ENCODE results near the gene REC114.

Gene REC114

DNA sequence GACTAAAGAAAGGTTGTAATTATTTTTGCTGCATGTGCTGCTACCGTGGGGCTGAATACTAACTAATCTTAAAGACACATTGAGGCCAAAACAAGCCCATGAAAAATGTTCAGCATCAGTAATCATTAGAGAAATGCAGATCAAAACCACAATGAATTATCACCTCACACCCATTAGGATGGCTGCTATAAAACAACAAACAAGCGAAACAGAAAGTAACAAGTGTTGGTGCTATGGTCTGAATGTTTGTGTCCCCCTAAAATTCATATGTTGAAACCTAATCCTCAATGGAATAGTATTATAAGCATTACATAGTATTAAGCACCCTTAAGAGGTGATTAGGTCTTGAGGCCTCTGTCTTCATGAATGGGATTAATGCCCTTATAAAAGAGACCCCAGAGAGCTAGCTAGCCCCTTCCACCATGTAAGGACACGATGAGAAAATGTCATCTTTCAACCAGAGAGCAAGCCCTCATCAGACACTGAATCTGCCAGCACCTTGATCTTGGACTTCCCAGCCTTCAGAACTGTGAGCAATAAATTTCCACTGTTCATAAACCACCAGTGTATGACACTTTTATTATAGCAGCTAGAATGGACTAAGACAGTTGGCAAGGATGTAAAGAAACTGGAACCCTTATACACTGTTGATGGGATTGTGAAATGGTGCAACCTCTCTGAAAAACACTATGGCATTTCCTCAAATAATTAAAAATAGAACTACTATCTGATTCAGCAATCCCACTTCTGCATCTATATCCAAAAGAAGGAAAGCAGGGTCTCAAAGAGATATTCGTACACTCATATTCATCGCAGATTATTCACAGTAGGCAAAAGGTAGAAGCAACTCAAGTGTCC is 76.1 kb downstream of the REC114 start:
- TF ChIP-seq, protein P1, sequence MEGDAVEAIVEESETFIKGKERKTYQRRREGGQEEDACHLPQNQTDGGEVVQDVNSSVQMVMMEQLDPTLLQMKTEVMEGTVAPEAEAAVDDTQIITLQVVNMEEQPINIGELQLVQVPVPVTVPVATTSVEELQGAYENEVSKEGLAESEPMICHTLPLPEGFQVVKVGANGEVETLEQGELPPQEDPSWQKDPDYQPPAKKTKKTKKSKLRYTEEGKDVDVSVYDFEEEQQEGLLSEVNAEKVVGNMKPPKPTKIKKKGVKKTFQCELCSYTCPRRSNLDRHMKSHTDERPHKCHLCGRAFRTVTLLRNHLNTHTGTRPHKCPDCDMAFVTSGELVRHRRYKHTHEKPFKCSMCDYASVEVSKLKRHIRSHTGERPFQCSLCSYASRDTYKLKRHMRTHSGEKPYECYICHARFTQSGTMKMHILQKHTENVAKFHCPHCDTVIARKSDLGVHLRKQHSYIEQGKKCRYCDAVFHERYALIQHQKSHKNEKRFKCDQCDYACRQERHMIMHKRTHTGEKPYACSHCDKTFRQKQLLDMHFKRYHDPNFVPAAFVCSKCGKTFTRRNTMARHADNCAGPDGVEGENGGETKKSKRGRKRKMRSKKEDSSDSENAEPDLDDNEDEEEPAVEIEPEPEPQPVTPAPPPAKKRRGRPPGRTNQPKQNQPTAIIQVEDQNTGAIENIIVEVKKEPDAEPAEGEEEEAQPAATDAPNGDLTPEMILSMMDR (IDR thresholded peaks at IDR 0.05; ENCODE audit: low read depth, low read length): no peak
- DNase-seq (ENCODE audit: low read depth in 2 of 2): no peak
- H3K4me3 ChIP-seq (replicated peaks in 1 of 2; ENCODE audit: low read depth in 2 of 2, low read length in 2 of 2): no peak overlapping the region

DNA sequence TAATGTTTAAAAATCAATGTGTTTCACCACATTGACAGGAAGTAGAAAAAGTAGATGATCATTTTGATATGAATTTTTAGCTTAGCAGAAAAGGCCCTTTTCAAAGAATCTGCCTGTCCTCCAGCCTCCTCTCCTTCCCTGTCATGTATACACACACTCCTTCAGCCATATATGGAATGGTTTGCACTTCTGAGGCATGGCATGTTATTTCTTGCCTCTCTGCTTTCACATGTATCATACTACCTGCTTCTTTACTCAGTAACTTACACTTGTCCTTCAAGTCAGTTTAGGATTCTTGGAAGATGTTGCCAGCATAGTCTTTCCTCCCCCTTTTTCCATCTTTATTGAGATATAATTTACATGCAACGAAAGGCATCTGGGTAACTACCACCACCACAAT is 79.0 kb downstream of the REC114 start:
- no peak overlapping the region for H3K4me3 ChIP-seq (replicated peaks in 1 of 2; ENCODE audit: low read depth in 2 of 2, low read length in 2 of 2)
- no peak for DNase-seq (ENCODE audit: low read depth in 2 of 2)
- TF ChIP-seq, protein P1 (IDR thresholded peaks at IDR 0.05; ENCODE audit: low read depth, low read length): no peak

DNA sequence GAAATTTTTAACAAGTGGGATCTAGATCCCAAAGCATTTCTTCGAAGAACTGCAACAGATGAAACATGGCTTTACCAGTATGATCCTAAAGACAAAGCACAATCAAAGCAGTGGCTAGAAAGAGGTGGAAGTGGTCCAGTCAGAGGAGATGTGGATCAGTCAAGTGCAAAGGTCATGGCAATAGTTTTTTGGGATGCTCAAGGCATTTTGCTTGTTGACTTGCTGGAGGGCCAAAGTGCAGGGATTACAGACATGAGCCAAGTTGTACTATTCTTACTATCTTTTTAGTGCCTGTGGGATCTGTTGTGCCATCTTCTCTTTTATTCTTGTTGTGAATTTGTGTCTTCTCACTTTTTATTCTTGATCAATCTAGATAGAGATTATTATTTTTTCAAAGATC is 82.0 kb downstream of the REC114 start:
- TF ChIP-seq, protein P1 (IDR thresholded peaks at IDR 0.05; ENCODE audit: low read depth, low read length): no peak
- no peak for DNase-seq (ENCODE audit: low read depth in 2 of 2)
- H3K4me3 ChIP-seq (replicated peaks in 1 of 2; ENCODE audit: low read depth in 2 of 2, low read length in 2 of 2): no peak overlapping the region

DNA sequence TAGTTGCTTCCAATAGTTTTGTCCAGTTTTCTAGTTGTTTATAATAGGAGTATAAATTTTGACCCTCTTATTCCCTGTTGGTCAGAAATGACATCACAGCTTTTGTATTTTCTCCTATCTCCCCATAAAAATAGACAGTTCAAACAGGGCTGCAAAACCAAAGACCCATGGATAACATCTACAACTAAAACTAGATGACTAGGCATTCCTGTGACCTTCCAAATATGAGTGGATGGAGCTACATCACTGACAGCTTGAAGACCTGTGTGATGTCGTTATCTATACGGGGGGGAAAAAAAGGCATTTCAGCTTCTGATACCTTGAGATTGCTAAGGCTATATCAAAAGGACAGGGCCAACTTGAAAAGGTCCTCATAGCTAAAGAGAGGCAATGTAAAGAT is 84.6 kb downstream of the REC114 start:
- H3K4me3 ChIP-seq (replicated peaks in 1 of 2; ENCODE audit: low read depth in 2 of 2, low read length in 2 of 2): no peak overlapping the region
- TF ChIP-seq, protein P1 (IDR thresholded peaks at IDR 0.05; ENCODE audit: low read depth, low read length): no peak
- no peak for DNase-seq (ENCODE audit: low read depth in 2 of 2)

DNA sequence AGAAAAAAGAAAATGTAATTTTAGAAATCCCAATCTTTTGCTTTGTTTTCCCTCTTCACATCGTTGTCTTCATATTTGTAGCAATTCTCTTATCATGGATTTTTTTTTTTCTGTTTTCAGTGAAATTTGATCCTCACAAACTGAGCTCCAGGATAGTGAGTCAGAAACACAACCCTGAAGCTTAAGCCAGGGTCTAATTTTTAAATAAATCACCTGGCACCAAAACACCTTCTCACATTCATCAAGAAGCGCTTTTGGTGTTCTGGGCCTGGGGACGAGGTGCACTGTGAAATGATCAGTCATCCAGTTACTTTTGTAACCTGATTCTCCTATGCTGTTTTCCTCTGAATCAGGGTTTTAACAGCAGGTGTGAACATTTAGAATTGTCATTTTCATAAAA is 87.7 kb downstream of the REC114 start:
- H3K4me3 ChIP-seq (replicated peaks in 1 of 2; ENCODE audit: low read depth in 2 of 2, low read length in 2 of 2): no peak overlapping the region
- TF ChIP-seq, protein P1 (IDR thresholded peaks at IDR 0.05; ENCODE audit: low read depth, low read length): no peak
- DNase-seq (ENCODE audit: low read depth in 2 of 2): peak in 1 of 2 donors; percentile 5

DNA sequence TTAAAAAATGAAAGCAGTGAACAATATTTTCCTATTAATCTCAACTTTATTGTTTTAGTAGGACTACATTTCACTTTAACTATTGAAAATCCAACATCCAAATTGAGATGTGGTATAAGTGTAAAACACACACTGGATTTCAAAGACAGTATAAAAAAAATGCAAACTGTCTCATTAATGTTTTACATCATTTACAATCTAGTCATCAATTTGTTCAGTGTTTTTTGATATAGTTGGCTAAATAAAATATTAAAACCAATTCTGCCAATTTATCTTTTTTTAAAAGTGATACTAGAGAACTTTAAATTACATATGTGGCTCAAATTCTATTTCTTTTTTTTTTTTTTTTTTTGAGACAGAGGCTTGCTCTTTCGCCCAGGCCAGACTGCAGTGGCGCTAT is 95.2 kb downstream of the REC114 start:
- TF ChIP-seq, protein P1 (IDR thresholded peaks at IDR 0.05; ENCODE audit: low read depth, low read length): no peak
- no peak for DNase-seq (ENCODE audit: low read depth in 2 of 2)
- H3K4me3 ChIP-seq (replicated peaks in 1 of 2; ENCODE audit: low read depth in 2 of 2, low read length in 2 of 2): no peak overlapping the region
